Activated CD4-positive, alpha-beta T cell treated with anti-CD3 and anti-CD28 coated beads, Interleukin-2, amount 10 ng/mL, durations not matched to agents 24 days and 14 days (primary cell): ENCODE results near the gene ZNF547. TPM values are rescaled to one million over a fixed set of nuclear protein-coding genes. Genes with fewer than 3 reads are reported as not detected.

Experiments used
- DNase-seq: peaks from one replicate; pipeline ENCODE4 v3.0.0; 2022
- H3K27ac Mint-ChIP-seq: one replicate; pipeline ENCODE4 v1.8.0; 2022; ENCODE audit warnings: mild to moderate bottlenecking, mixed read lengths
- H3K27me3 Mint-ChIP-seq: one replicate; pipeline ENCODE4 v1.8.0; 2022; ENCODE audit warnings: mixed read lengths
- H3K36me3 Mint-ChIP-seq: one replicate; pipeline ENCODE4 v1.8.0; 2022; ENCODE audit warnings: low read depth, mild to moderate bottlenecking, mixed read lengths
- H3K4me1 Mint-ChIP-seq: one replicate; pipeline ENCODE4 v1.8.0; 2021; ENCODE audit warnings: mixed read lengths
- H3K4me3 Mint-ChIP-seq: one replicate; pipeline ENCODE4 v1.8.0; 2022; ENCODE audit warnings: mild to moderate bottlenecking, moderate library complexity, mixed read lengths
- H3K9me3 Mint-ChIP-seq: one replicate; pipeline ENCODE4 v1.8.0; 2021; ENCODE audit warnings: mixed read lengths
- intact Hi-C: fragments of 100-400 bp; cut with micrococcal nuclease; formaldehyde crosslinking; loops from one replicate; pipeline ENCODE4 v1.15.1; 2023
- total RNA-seq: library from RNA; stranded (reverse); gene quantifications from 2 replicates; pipeline ENCODE4 v1.2.3, GENCODE V29; 2022

The ZNF547 gene
- 1.3 and 1.6 TPM in 2 replicates for total RNA-seq

DNA sequence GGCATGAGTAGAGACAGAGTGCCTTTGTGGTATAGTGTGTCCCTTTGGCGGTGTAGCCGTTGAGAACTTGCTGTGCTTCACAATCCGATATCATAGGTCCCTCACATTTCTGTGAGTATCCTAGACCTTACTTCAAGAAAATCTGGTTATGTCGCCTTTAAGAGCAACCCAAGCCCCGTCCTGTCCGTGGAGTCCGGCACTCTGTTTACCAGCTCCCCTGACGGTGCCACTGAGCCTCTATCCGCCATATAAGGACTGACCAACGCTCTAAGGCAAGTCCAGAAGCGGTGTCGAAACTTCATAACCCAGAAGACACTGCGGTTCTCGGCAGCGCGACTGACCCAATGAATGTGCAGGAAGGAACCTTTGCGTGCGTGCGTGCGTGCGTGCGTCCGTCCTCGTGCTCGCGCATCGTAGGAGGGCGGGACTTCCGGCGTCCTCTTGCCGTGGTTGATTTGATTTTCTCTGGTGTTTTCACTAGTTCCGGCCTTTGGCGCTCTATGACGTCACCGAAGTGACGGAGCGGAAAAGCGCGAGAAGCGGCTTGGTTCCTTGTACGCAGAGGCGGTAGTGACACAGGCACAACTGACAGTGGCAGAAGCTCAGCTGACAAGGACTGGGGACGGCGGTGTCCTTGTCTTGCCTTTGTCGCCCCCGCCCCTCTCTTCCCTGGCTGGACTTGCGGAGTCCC is at the start of gene ZNF547, which contains the start of gene TRAPPC2B:
ZNF547 (plus strand) TSS at position 555 of the 691 bp plus-strand sequence. CDS start 5,005 bp downstream, outside the sequence.
TRAPPC2B (plus strand) TSS at position 555 of the 691 bp plus-strand sequence. CDS start 1,283 bp downstream, outside the sequence.
- Mint-ChIP-seq H3K4me3 (peak within 1 kb of the TSS; percentile 87), H3K36me3 (peaks cover 36% of the 10 kb centered on the region), H3K9me3 (peaks cover 22% of the 10 kb centered on the region)

DNA sequence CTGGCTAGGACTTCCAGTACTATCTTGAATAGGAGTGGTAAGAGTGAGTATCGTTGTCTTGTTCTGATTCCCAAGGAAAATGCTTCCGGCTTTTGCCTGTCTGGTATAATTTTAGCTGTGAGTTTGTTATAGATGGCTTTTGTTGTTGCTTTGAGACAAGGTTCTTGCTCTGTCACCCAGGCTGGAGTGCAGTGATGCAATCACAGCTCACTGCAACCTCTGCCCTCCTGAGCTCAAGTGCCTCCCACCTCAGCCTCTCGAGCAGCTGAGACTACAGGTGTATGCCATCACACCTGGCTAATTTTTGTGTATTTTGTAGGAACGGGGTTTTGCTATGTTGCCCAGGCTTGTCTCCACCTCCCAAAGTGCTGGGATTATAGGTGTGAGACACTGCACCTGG is 49.2 kb upstream of the ZNF547 start:
- intact Hi-C loops, result no loop called here
- Mint-ChIP-seq H3K27ac (no peak overlapping the region), H3K4me3 (no peak overlapping the region)

More for the DNA sequence above, at the start of gene ZNF547, which contains the start of gene TRAPPC2B:
- Mint-ChIP-seq H3K27ac (peak within 1 kb of the TSS; percentile 92), H3K27me3 (peaks cover 3% of the 10 kb centered on the region), H3K4me1 (peaks cover 14% of the 10 kb centered on the region)
- intact Hi-C loops, result loop anchor here (1.0 to 5.0 kb wide), 9 partner anchors 12 to 1221 kb away; partner anchors contain the start of genes ZNF17, ZNF264, ZNF304 and ZNF444
- peak; percentile 100 for DNase-seq

DNA sequence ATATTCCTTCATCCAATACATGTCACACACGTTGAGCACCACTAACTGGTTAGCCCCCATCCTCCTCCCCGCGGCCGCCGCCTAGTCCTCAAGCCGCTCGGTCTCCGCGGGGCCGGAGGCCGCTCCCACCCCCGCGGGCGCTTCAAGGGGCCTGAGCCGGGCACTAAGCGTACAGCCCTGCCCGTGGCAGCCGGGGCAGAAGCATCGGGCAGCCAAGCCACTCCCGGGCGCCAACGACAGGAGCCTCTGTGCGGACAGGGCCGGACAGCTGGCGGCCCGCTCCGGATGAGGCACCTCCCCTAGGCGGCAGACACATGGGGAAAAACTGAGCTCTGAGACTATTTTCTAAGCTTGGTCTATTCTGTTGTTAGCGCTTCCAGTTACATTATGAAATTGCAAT is 45.8 kb upstream of the ZNF547 start:
- intact Hi-C loops, result no loop called here
- peaks cover 39% of the 10 kb centered on the region for H3K9me3 Mint-ChIP-seq
- H3K4me1 Mint-ChIP-seq, result peaks cover 22% of the 10 kb centered on the region

More for the DNA sequence above, 49.2 kb upstream of the ZNF547 start:
- no peak for DNase-seq
- peaks cover 40% of the 10 kb centered on the region for H3K9me3 Mint-ChIP-seq
- no peaks in the 10 kb centered on the region for H3K36me3 Mint-ChIP-seq
- H3K27me3 Mint-ChIP-seq, result peaks cover 15% of the 10 kb centered on the region
- no peaks in the 10 kb centered on the region for H3K4me1 Mint-ChIP-seq

DNA sequence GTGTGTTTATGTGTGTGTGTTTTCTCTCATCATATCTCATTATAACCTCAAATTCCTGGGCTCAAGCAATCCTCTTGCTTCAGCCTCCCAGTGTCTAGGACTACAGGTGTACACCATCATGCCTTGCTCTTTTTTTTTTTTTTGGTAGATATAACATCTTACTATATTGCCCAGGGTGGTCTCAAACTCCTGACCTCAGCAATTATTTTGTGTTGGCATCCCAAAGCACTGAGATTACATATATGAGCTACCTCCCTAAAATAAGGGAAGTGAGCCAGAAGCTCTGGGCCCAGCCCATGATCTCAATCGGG is 43.5 kb upstream of the ZNF547 start:
- peak overlapping the region; percentile 94 for H3K27ac Mint-ChIP-seq
- DNase-seq, result no peak
- peaks cover 24% of the 10 kb centered on the region for H3K4me1 Mint-ChIP-seq
- H3K4me3 Mint-ChIP-seq, result peak overlapping the region; percentile 95
- peaks cover 33% of the 10 kb centered on the region for H3K36me3 Mint-ChIP-seq
- H3K27me3 Mint-ChIP-seq, result peaks cover 14% of the 10 kb centered on the region
- intact Hi-C loops, result loop anchor here (1.0 to 2.0 kb wide), 6 partner anchors 31 to 129 kb away; partner anchors contain the start of genes TRAPPC2B, ZNF264, ZNF304 and ZNF460
- peaks cover 29% of the 10 kb centered on the region for H3K9me3 Mint-ChIP-seq

More for the DNA sequence above, 45.8 kb upstream of the ZNF547 start:
- Mint-ChIP-seq H3K36me3 (peaks cover 12% of the 10 kb centered on the region), H3K4me3 (no peak overlapping the region), H3K27me3 (peaks cover 15% of the 10 kb centered on the region), H3K27ac (no peak overlapping the region)
- no peak for DNase-seq

DNA sequence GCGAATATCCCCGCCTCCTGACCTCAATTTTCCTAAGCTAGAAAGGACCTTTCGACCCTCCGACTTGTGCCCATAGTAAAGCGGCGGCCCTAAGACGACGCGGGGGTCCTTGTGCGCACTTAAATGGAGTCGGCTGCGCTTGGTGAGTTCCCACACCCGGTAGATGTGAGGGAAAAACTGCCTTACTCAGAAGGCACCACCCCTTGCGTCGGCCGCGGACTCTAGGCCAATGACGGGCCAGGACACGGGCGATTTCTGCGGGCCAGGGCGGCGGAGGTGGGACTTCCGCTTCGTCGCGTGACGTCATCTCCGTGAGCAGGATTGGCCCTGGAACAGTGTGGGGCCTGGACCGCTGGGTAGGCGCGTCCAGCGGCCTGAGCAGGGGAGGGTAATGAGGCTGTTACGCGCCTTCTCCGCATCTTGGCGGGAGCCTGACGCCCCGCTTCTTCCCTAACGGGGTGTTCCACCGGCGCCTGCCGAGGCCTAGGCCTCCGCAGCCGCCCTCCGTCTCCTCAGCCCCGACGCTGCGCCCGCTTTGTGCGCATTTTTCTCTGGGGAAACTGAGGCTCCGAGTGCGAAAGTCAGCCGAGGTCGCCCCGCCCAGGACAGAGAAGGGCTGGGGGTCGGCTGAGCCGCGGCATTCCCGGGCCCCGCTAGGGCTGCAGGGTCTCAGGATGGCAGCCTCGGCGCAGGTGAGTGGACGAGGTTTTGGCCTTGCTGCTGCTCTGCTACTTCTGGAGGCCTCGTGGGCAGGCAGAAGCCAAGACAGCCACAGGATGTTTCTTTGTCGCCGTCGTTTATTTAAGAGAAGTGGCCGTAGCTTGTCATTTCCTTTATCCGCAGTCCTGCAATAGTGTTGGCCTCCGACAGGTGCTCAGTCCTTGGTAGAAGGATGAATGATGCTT is 42.9 kb upstream of the ZNF547 start, which contains the start of gene ZNF543:
ZNF543 (plus strand) TSS at position 293 of the 905 bp plus-strand sequence; CDS start at position 675, 382 bp downstream.
- peak within 1 kb of the TSS; percentile 94 for H3K27ac Mint-ChIP-seq
- intact Hi-C loops, result loop anchor here (1.0 to 2.0 kb wide), 6 partner anchors 31 to 130 kb away; partner anchors contain the start of genes TRAPPC2B, ZNF264, ZNF304 and ZNF460
- peak; percentile 98 for DNase-seq
- H3K36me3 Mint-ChIP-seq, result peaks cover 39% of the 10 kb centered on the region
- peak within 1 kb of the TSS; percentile 95 for H3K4me3 Mint-ChIP-seq
- H3K9me3 Mint-ChIP-seq, result peaks cover 30% of the 10 kb centered on the region
- peaks cover 14% of the 10 kb centered on the region for H3K27me3 Mint-ChIP-seq
- H3K4me1 Mint-ChIP-seq, result peaks cover 24% of the 10 kb centered on the region

DNA sequence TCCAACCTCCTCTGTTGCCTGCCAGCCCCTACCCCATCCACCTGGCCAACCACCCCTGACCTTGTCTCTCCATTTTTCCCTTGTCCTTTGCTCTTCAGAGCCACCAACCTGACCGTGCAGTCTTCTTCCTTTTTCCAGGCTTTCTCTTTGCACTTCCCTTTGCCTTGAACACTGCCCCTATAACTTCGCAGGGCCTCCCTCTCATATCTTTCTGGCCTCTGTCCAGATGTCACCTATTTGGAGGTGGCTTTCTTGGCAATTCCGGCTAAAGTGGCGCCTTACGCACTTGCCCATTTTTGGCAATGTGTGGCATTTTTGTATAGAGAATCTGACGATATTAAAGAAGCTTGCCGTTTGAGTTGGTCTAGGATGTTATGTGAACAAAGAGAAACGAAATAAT is 42.2 kb upstream of the ZNF547 start:
- peak overlapping the region; percentile 95 for H3K4me3 Mint-ChIP-seq
- H3K9me3 Mint-ChIP-seq, result peaks cover 34% of the 10 kb centered on the region
- H3K36me3 Mint-ChIP-seq, result peaks cover 46% of the 10 kb centered on the region
- DNase-seq, result no peak
- H3K27ac Mint-ChIP-seq, result peak overlapping the region; percentile 94
- H3K4me1 Mint-ChIP-seq, result peaks cover 24% of the 10 kb centered on the region
- intact Hi-C loops, result loop anchor here (2.0 kb wide), 1 partner anchor 130 kb away; the partner anchor contains the start of gene ZNF264
- H3K27me3 Mint-ChIP-seq, result peaks cover 10% of the 10 kb centered on the region

DNA sequence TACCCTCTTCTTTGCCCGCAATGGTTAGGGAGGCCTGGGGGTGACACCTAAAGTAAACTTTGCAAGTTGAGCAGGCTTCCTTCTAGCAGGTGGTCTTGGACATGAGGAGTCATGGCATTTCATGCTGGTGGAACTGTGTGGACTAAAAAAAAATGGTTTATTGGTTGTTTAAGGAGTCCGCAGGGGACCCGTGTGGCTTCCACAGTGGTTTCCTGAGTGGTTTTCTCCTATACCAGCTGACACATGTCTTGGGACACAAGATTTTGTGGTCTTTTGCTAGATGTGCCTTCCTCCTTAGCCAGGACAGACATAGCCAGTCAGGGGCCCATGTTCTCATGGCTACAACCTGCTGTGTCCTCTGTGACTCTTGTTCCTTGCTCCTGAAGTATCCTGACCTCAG is 41.6 kb upstream of the ZNF547 start:
- intact Hi-C loops, result loop anchor here (2.0 kb wide), 1 partner anchor 131 kb away; the partner anchor contains the start of gene ZNF264
- peaks cover 29% of the 10 kb centered on the region for H3K9me3 Mint-ChIP-seq
- H3K36me3 Mint-ChIP-seq, result peaks cover 52% of the 10 kb centered on the region
- peak; percentile 54 for DNase-seq
- H3K4me3 Mint-ChIP-seq, result peak overlapping the region; percentile 95
- H3K27me3 Mint-ChIP-seq, result peaks cover 6% of the 10 kb centered on the region
- H3K4me1 Mint-ChIP-seq, result peaks cover 24% of the 10 kb centered on the region
- peak overlapping the region; percentile 29 for H3K27ac Mint-ChIP-seq

DNA sequence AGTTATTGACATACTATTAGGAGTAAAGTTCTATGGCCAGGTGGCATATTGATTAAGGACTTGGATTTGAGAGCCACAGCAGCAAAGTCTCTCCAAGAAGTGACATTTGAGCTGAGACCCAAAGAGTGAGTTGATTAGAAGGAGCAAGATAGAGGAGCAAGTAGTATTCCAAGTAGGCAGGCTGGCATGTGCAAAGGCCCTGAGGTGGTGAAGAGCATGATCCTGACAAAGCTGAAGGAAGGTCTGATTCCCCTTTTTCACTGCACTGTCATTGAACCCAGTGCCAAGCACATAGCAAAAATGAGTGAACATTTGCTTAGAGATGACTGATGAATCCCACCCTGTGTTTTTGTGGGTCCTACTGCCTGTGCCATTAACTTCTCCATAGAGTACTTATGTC is 38.4 kb upstream of the ZNF547 start:
- Mint-ChIP-seq H3K9me3 (peaks cover 24% of the 10 kb centered on the region), H3K4me1 (peaks cover 18% of the 10 kb centered on the region), H3K27me3 (no peaks in the 10 kb centered on the region), H3K27ac (no peak overlapping the region), H3K4me3 (no peak overlapping the region), H3K36me3 (peaks cover 83% of the 10 kb centered on the region)
- DNase-seq, result no peak
- intact Hi-C loops, result no loop called here

DNA sequence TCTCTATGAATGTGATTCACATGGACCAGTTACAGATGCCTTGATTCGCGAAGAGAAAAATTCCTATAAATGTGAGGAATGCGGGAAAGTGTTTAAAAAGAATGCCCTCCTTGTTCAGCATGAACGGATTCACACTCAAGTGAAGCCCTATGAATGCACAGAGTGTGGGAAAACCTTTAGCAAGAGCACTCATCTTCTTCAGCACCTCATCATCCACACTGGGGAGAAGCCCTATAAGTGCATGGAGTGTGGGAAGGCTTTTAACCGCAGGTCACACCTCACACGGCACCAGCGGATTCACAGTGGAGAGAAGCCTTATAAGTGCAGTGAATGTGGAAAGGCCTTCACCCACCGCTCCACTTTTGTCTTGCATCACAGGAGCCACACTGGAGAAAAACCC is 35.4 kb upstream of the ZNF547 start:
- H3K9me3 Mint-ChIP-seq, result peaks cover 23% of the 10 kb centered on the region
- H3K4me3 Mint-ChIP-seq, result no peak overlapping the region
- no peaks in the 10 kb centered on the region for H3K27me3 Mint-ChIP-seq
- DNase-seq, result no peak
- intact Hi-C loops, result no loop called here
- H3K36me3 Mint-ChIP-seq, result peaks cover 82% of the 10 kb centered on the region
- no peaks in the 10 kb centered on the region for H3K4me1 Mint-ChIP-seq
- no peak overlapping the region for H3K27ac Mint-ChIP-seq

DNA sequence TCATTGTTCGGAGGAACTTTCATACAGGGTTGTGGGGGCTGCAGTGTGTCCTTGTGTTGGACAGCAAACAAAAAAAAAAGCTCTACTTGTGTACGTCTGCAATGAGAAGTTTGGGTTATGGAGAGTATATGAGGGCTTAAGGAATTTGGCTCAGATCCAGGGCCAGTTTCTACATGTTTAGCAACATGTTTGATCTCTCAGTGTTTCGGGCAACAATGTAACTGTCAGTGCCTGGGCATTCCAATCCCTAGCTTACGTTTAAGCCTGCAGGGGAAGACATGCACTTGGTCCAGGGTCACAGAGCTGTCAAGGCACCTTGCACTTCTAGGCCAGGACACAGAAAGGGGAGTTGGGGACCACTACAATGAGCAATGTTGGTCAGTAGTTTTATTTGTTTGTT is 29.2 kb upstream of the ZNF547 start:
- Mint-ChIP-seq H3K36me3 (peaks cover 38% of the 10 kb centered on the region), H3K9me3 (peaks cover 30% of the 10 kb centered on the region), H3K4me3 (no peak overlapping the region), H3K27ac (no peak overlapping the region), H3K27me3 (no peaks in the 10 kb centered on the region), H3K4me1 (no peaks in the 10 kb centered on the region)
- intact Hi-C loops, result no loop called here
- peak; percentile 21 for DNase-seq

DNA sequence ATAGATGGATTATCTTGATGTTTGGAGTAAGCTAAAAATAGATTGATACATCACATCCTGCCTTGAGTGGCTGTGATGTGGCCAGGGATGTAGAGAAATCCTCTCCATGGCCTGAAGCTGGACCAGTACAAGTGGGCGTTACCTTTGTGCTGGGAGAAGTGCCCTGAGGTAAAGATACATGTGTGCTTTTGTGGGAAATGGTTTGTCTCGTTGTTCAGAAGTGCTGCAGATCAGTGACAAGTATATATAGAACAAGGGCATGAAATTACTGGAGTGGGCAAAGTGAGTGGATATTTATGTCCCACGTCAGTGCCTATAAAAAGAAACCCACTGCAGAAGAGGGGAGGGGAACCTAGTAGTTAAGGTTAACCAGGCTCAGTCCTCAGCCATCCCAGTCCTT is 24.5 kb upstream of the ZNF547 start:
- peaks cover 34% of the 10 kb centered on the region for H3K9me3 Mint-ChIP-seq
- intact Hi-C loops, result no loop called here
- DNase-seq, result peak; percentile 35
- H3K27ac Mint-ChIP-seq, result no peak overlapping the region
- H3K36me3 Mint-ChIP-seq, result peaks cover 14% of the 10 kb centered on the region
- no peaks in the 10 kb centered on the region for H3K4me1 Mint-ChIP-seq
- no peaks in the 10 kb centered on the region for H3K27me3 Mint-ChIP-seq
- H3K4me3 Mint-ChIP-seq, result no peak overlapping the region

DNA sequence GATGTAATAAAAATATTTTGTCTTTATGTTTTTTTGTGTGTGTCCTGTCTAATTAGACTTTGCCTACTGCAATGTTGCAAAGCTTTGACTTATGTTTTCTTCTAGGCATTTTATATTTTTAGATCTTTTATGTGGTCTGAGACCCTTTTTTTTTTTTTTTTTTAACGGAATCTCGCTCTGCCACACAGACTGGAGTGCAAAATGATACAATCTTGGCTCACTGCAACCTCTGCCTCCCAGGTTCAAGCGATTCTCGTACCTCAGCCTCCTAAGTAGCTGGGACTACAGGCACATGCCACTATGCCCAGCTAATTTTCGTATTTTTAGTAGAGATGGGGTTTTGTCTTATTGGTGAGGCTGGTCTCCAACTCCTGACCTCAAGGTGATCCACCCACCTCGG is 20.8 kb upstream of the ZNF547 start:
- intact Hi-C loops, result no loop called here
- Mint-ChIP-seq H3K27ac (no peak overlapping the region), H3K27me3 (no peaks in the 10 kb centered on the region), H3K9me3 (peaks cover 21% of the 10 kb centered on the region), H3K4me1 (no peaks in the 10 kb centered on the region), H3K36me3 (peaks cover 2% of the 10 kb centered on the region), H3K4me3 (no peak overlapping the region)
- no peak for DNase-seq

DNA sequence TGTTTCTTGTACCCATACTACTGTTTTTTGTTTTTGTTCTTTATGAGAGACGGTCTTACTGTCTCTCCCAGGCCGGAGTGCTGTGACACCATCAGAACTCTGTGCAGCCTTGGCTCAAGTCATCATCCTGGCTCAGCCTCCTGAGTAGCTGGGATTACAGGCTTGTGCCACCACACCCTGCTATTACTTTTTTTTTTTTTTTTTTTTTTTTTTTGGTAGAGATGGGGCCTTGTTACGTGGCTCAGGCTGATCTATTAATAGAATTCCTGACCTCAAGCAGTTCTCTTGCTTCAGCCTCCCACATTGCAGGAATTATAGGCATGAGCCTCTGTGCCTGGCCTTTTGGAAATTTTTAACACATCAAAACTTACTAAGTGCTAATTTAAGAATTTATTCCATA is 15.2 kb upstream of the ZNF547 start:
- intact Hi-C loops, result no loop called here
- Mint-ChIP-seq H3K36me3 (peaks cover 23% of the 10 kb centered on the region), H3K4me1 (peaks cover 24% of the 10 kb centered on the region), H3K4me3 (no peak overlapping the region), H3K27ac (no peak overlapping the region), H3K27me3 (no peaks in the 10 kb centered on the region), H3K9me3 (peaks cover 17% of the 10 kb centered on the region)
- no peak for DNase-seq
